ENCODE data around the gene SLFN12L. TPM values are rescaled to one million over a fixed set of nuclear protein-coding genes. Genes with fewer than 3 reads are reported as not detected.
A peak's percentile ranks its signal among the peaks of the same experiment; 100 is the strongest.
"Not testable (repeated sequence)": the region's sequence is repeated elsewhere in the genome, so short reads cannot be mapped to it uniquely, and the experiment has no call there.

Gene SLFN12L
- total RNA-seq = 1 to 10 TPM; 1.3 to 2.0 TPM
- long read RNA-seq = 0 reads

DNA sequence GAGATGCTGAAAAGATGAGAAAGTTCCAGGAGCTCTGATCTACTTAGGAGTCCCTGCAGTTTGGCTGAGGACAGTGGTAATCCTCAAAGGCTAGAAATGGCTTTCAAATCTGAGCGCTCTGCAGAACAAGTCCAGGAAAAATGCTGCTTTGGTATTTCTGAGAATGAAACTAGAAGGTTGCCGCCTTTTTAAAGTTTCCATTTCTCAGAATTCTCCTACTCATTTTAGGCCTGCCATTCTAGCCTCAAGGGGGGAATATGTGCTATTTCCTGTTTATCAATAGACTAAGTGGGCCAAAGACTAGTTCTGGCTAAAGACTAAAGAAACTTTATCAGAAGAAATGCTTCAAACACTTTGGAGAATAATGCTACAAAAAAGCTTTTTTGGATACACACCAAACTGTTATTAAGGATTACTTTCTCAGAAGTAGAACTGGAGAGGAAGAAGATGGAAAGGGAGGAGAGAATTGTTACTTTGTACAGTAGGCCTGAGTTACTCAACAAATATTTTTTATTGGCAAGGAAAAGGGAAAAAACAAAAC is at the start of gene SLFN12L:
Gene SLFN12L (minus strand): TSS at position 78 of the 541 bp plus-strand sequence. CDS start 15,314 bp downstream, outside the sequence.
- ATAC-seq = no peak
- DNase-seq = no peak
- intact Hi-C loops (cut with DNase I, micrococcal nuclease) = loop anchor here in 1 of 2 donors (2.0 to 10.0 kb wide), 2 partner anchors 225 to 373 kb away; no protein-coding TSS in a partner anchor

DNA sequence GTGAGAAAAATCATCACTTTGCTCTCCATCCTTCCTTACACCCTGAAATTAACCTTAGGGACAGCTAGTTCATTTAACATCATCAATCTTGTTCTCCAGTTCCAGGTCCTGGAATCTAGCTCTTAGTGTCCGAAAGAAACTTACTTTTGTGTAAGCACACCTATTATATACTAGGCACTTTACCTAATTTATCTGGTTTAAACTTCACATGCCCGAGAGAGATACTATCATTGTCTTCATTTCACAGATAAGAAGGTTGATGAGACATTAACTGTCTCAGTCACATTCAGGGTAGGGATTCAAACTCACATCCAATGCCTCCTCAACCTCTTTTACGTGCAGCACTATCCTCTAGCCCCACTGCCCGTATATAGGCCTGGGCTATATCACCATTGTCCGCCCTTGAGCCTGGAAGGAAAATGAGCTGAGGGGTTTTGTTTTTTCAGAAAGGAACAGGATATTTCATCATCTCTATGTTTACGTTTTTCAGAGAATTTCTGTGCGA is 49.1 kb upstream of the SLFN12L start:
- ATAC-seq = no peak
- intact Hi-C loops (cut with DNase I, micrococcal nuclease) = no loop called here
- peak in 1 of 2 donors; percentile 17 for DNase-seq

DNA sequence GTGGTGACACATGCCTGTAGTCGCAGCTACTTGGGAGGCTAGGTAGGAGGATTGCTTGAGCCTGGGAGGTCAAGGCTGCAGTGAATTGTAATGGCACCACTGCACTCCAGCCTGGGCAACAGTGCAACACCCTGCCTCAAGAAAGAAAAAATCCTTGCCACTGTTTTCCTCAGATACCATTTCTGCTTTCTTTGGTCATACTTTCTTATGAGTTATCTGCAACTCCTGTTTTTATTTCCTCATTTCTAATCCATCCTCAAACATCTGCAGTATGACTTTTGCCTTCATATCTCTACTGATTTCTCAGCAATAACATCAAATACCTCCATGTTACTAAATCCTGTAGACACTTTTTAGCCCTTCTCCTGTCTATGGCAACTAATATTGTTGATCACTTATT is 46.6 kb upstream of the SLFN12L start:
- ATAC-seq (no peak), DNase-seq (no peak)
- intact Hi-C loops (cut with DNase I, micrococcal nuclease) = no loop called here

DNA sequence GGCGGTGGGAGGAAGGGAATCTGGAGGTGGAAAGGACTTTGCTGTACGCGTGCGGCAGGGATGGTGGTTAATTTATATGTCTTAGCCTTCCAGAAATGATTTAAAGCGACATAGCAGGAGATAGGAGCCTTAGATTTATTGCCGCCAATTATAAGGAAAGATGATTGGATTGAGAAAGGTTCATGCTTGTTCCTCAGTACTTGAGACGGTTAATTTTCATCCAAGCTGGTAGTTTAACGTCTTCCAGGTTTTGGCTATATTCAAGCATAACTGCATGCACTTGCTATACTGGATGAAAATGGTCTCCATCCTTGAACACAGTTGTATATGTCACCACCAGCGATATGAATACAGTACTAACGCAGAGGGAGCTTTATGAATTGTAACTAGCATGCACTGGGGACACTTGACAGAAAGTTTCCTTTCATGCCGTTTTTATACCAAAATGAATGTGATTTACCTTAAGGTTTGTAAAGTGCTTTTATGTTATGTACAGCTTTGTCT is 41.5 kb upstream of the SLFN12L start:
- peak; percentile 24 for ATAC-seq
- no peak for DNase-seq
- intact Hi-C loops (cut with DNase I, micrococcal nuclease) = no loop called here

DNA sequence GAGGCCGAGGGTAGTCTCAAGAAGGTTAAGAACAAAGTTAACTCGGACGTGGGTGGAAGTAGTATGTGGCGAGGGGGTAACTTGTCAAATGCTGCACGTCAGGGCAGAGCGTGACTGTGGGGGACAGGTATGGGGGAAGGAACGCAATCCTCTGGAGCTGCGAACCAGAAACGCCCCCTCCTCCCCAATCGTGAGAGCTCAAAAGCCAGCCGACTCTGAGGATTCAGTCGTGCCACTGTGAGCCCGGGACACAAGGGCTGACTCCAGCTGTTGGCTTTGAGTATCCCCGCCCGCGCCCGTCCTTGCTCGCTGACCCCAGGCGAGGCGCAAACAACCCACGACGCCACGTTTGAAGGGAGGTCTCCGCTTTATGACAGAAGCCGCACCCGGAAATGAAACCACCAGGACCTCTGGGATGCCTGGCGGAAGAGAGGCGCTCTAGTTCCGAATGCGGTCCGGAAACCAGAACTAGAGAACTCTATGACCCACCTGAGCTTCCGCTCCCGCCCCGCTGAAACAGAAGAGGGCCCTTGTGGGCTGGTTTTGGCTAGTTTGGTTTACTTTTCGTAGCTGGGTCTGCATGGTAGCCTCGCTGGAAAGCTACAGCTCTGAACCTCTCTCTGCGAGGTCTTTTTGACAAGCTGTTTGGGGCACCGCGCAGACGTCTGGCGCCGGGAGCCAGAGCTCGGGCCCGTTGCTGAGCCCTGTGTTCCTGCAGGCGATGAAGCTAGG is 40.9 kb upstream of the SLFN12L start, which contains the start of gene PEX12:
Gene PEX12 (minus strand): TSS at position 375 of the 732 bp plus-strand sequence. CDS start 550 bp downstream, outside the sequence.
- intact Hi-C loops (cut with DNase I, micrococcal nuclease) = no loop called here
- peak; percentile 95 for ATAC-seq
- DNase-seq = peak; percentile 91 to 93

DNA sequence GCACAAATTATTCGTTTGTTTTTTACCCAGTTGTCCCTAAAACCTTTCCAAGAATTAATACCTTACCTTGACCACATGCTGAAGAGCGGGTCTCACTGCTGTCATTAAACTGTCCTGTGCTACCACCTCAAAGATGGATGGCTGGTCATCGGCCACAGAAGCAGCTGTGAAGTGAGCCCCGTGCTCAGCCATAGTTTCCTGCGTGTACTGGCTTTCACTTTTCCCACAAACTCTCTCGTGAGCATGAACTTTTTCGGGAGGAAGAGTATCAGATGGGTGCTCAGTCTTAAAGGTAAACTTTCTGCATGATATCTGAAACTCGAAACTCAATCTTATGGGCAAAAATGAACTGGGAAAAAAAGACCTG is 40.3 kb upstream of the SLFN12L start:
- peak; percentile 38 for ATAC-seq

DNA sequence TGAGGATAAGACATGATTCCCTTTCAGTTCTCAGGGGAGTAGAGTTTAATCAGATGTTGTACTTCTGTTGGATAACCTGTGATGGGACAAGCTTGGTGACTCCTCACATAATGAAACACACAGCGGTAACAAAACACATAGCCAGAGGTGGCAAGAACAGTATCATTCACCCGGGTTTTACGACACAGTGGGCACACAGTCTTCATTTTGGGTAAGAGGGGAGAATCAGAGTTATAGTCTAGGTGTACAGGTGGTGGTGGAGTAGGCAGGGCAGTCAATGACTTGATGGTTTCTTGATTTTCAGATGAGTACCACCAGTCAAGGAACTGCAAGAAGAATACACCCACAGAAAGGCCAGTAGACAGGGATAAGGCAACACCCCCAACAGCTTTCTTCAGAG is 38.3 kb upstream of the SLFN12L start:
- intact Hi-C loops (cut with DNase I, micrococcal nuclease) = no loop called here
- DNase-seq = no peak
- no peak for ATAC-seq

More for the DNA sequence above, 40.3 kb upstream of the SLFN12L start:
- peak in 1 of 2 donors; percentile 21 for DNase-seq
- intact Hi-C loops (cut with DNase I, micrococcal nuclease) = no loop called here

DNA sequence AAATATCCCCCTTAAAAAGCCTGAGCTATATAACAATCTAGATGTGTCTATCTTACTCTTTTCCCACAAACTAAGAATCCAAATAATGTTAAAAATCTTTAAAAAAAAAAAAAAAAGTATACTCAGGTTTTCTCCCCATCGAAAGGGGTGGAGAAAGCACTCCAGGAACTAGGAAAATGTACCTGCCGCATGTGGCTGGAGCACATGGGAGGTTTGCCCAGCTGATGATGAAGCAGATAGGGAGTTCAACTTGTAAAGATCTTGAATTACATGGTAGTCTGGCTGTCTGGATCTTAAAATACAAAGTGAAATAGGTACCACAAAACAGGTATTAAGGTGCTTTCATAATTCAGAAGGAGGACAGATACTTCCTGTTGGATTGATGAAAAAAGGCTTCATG is 31.9 kb upstream of the SLFN12L start:
- no peak for DNase-seq
- intact Hi-C loops (cut with DNase I, micrococcal nuclease) = no loop called here
- ATAC-seq = no peak

DNA sequence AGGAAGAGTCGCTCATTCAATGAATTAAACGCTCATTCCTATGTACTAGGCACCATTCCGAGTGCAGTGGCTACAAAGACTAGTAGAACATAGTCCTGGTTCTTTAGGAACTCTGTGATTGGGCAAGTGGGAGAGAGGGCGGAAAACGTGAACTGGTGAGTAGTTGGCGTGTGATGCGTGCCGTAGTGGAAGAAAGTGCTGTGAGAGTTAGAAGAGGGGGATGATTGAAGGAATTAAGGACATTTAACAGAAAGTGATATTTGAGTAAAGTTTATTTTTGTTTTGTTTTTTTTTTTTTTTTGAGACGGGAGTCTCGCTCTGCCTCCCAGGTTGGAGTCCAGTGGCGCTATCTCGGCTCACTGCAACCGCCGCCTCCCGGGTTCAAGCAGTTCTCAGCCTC is 31.1 kb upstream of the SLFN12L start:
- intact Hi-C loops (cut with DNase I, micrococcal nuclease) = no loop called here
- DNase-seq (peak; percentile 26 to 49), ATAC-seq (peak; percentile 59)

DNA sequence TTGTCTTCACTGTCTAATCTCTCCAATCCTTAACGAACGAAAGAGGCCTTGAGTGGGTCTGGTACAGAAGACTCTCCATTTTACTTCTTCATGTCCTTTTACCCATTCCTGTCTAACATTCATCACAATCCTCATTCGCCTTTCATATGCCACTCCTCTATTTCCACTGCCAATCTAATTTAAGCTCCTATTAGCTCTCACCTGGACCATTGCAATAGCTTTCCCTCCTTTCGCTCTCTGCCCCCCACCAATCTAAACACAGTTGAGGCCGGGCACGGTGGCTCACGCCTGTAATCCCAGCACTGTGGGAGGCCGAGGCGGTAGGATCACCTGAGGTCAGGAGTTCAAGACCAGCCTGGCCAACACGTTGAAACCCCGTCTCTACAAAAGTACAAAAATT is 29.5 kb upstream of the SLFN12L start:
- ATAC-seq (no peak), DNase-seq (peak in 1 of 2 donors; percentile 12)
- intact Hi-C loops (cut with DNase I, micrococcal nuclease) = no loop called here

DNA sequence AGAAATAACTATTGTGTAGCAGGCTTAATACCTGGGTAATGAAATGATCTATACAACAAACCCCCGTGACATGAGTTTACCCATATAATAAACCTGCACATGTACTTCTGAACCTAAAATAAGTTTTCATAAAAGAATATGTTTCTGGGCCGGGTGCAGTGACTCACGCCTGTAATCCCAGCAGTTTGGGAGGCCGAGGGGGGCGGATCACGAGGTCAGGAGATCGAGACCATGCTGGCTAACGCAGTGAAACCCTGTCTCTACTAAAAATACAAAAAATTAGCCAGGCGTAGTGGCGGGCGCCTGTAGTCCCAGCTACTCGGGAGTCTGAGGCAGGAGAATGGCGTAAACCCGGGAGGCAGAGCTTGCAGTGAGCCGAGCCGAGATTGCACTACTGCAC is 25.7 kb upstream of the SLFN12L start:
- not testable (repeated sequence) for ATAC-seq

DNA sequence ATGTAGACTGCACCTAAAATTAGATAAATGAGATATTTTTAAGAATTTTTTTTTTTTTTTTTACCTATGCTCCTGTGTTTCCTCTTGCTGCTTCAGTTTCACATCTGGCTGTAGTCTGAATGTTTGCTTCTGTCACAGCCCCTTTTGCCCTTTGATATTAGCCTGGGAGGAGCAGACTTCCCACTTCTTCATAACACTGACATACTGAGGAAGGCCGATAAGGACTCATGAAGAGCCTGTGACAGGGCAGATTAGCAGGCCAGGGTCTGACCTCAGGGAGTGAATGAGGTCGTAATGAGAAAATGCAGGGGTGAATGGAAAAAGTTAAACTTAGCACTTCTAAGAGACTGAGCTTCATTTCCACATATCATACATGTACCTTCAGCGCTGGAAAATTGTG is 23.2 kb upstream of the SLFN12L start, which contains the start of gene SLFN14:
Gene SLFN14 (minus strand): TSS at position 117 of the 400 bp plus-strand sequence. CDS start 2,757 bp downstream, outside the sequence.
- ATAC-seq (no peak), DNase-seq (no peak)

More for the DNA sequence above, 25.7 kb upstream of the SLFN12L start:
- DNase-seq; intact Hi-C loops (cut with DNase I, micrococcal nuclease): not testable (repeated sequence)

DNA sequence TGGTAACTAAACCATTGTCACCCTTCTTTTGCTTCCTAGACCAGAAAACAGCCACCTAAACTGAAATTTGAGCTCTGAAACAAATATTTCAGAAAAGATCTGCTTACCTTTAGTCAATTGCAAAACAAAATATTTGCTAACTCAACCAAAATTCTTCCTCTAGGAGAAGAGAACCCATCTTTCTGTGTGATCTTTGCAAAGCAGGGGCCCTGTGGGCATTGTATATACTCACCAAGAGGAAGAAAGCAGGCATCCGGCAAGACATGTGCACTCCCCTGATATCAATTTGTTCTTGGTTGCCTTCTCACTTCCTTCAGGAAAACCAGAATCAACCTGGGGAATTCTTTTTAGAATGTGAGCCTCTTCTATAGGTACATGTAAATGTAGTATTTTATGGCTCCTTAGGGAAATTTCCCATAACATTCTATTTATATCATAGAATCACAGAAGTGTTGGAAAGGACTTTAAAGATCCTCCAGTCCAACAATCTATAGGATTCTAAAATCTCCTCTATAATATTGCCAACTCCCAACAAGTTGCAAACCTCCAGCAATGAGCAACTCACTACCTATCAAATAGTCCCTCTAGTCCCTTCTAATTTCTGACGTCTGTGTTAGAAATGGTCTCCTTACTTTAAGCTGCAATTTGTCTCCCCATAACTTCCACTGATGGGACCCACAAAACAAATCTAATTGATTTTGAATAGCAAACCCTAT is 22.2 kb upstream of the SLFN12L start:
- intact Hi-C loops (cut with DNase I, micrococcal nuclease) = no loop called here
- no peak for ATAC-seq
- DNase-seq = no peak

More for the DNA sequence above, 23.2 kb upstream of the SLFN12L start, which contains the start of gene SLFN14:
- intact Hi-C loops (cut with DNase I, micrococcal nuclease) = no loop called here

DNA sequence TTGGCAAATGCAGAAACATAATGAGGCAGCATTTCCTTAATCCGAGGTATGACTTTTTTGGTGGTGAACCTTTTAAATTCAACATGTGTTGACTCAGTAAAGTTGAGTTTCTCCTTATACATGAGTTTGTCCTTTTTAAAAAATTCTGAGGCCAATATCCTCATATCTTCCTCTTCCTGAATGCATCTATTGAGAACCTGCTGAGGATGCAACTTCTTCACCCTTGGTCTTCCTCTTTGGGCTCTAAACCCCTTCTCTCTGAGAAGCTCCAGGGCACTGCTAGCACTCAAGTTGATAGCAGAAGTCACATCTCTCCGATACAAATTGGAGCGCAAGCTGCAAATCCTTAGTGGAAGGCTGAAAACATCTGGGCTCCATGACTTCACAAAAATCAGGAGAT is 19.9 kb upstream of the SLFN12L start:
- intact Hi-C loops (cut with DNase I, micrococcal nuclease) = no loop called here
- no peak for DNase-seq

DNA sequence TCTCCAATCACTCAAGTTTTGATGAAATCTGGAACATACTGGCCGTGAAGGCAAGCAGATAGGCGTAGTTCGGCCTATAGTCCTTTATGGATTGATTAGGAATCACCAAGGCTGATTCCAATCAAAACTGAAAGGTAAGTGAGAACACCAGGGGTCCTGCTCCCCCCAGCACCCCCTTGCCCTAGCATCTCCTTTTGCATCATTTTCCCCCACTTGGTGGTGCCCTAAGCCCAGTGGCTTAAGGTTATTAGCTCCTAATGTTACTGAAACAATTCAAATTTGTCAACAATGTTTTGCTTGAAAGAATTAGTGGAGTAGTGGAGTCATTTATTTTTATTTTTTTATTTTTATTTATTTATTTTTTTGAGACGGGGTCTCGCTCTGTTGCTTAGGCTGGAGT is 18.2 kb upstream of the SLFN12L start:
- ATAC-seq = no peak
- DNase-seq = no peak
- intact Hi-C loops (cut with DNase I, micrococcal nuclease) = no loop called here

More for the DNA sequence above, 19.9 kb upstream of the SLFN12L start:
- ATAC-seq = no peak

DNA sequence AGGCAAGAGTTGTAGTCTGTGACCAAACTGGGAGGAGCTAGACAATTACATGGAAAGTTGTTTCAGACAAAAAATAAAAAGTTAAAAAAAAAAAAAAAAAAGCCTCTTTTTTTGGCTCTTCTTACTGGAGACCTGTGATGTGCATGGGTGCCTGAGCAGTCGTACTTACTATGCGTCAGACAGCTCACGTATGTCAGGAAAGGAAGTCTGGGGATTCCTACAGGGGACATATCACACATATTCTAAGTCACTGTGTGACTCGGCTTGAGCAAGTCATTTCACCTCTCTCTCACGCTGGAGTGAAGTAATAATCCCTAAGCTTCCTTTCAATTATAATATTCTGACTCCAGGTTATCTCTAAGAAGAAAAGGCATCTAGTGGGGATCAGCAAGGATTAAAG is 17.2 kb upstream of the SLFN12L start:
- ATAC-seq = no peak
- intact Hi-C loops (cut with DNase I, micrococcal nuclease) = no loop called here
- no peak for DNase-seq

DNA sequence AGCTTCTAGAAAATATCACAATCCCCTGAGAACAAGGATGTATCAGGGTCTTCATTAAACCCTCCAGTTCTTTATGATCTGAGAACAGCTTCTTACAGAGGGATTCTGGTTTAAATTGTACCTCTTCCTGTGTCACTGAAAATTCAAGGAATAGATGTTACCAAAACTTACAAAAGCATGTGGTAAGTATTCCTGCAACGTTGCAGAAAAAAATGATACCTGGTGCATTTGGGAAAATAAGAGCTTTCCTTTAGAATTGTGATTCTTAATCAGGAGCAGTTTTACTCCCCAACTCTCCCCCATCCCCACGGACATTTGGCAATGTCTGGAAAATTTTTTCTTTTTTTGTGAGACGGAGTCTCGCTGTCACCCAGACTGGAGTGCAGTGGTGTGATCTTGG is 15.8 kb upstream of the SLFN12L start:
- no peak for DNase-seq
- no peak for ATAC-seq
- intact Hi-C loops (cut with DNase I, micrococcal nuclease) = no loop called here

DNA sequence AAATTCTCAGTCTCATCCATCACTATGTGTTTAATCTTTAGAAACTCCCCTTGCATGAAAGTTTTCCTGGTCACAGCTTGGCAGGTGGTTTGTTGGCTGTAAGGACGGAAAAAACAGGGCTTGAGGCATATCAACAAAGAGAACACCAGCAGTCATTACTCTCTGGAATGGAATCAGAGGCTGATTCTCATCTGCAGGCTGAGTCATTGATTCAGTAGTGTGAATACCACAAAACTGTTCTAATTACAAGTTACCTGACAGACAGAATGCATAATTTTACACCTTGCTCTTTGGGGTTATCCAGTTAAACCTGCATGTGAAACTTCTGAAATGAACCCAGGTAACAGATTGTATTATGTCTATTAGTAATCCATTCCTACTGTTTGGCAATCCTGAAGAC is 11.5 kb upstream of the SLFN12L start:
- ATAC-seq (no peak), DNase-seq (no peak)
- intact Hi-C loops (cut with DNase I, micrococcal nuclease) = no loop called here

DNA sequence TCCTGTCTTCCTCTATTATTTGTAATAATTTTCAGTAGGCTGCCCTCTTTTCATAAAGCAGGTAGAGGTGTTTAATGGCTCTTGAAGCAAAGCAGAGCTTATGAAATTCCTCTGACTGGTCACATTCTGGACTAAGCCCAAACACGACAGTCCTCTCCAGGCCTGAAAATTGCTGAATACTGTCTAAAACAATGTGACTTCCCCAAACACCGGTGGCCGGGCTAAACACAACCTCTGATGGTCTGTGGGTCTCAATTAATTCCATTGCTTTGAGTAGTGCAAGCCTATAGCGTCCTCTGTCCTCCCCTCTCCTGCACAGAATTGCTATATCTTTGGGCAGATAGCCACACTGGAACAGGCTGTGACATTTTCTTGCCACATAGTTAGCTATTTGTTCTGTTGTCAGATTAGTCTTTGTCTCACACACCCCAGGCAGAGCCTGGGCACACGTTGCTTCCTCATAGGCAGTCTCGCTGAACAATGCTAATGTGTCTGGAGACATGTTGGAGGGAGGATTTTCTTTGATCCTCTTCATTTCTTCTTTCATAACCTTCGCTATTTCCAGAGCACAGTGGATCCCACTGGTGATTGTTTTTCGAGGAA is 10.8 kb upstream of the SLFN12L start:
- ATAC-seq = no peak
- intact Hi-C loops (cut with DNase I, micrococcal nuclease) = no loop called here
- DNase-seq = no peak
